Esophagus squamous epithelium (tissue), 4 donors: ENCODE measurements around the gene APOBEC3G.

Experiments used
- CTCF ChIP-seq, 6 experiments: fragments of 450-650 bp in 4 of 6; fragments of 200-600 bp in 2 of 6; sonication (generic) in 2 of 6; IDR thresholded peaks; one replicate each; pipeline ENCODE4 v1.5.1; 2016 to 2019; ENCODE audit warnings: antibody characterized with exemption in 6 of 6, mild to moderate bottlenecking in 4 of 6, moderate library complexity in 4 of 6
- POLR2A ChIP-seq, 4 donors: fragments of 450-650 bp; IDR thresholded peaks; one replicate each; pipeline ENCODE4 v1.6.1; 2017; ENCODE audit warnings: antibody characterized with exemption in 4 of 4, mild to moderate bottlenecking in 4 of 4, moderate library complexity in 3 of 4

DNA sequence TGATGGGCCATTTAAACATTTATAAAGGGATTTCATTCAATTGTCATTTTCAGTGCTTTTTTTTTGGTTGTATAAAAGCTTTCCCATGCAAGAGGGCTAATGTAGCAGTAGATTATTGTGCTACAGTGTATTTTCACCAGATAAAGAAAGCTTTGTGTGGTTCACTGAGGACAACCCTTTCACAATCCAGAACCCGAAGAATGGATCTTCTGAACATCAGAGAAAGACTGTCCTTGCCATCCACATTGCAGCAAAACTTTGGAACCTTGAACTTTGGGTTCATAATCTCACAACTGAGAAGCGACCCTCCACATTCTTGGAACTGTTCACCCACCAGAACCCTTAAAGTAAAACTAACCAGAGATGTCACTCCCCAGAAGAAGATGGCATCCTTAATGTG lies 29.3 kb downstream of the APOBEC3G start:
- TF ChIP-seq CTCF (IDR thresholded peaks at IDR 0.05): no peak
- no peak for TF ChIP-seq POLR2A (IDR thresholded peaks at IDR 0.05)
